Spleen (tissue), 7 donors: Measurements from ENCODE around the gene RMC1.

Source experiments
- CTCF ChIP-seq, 11 experiments: fragments of 200-600 bp in 7 of 11; fragments of 450-650 bp in 4 of 11; sonication (generic) in 4 of 11; IDR thresholded peaks in 8 of 11; conservative IDR thresholded peaks in 3 of 11; 1 replicate in 7 of 11; 2 replicates in 4 of 11; pipeline versions ENCODE4 v1.4.0 to v1.8.0; 2016 to 2021; ENCODE audit warnings: antibody characterized with exemption in 11 of 11, inconsistent platforms in 4 of 11, mild to moderate bottlenecking in 1 of 11
- POLR2A ChIP-seq, 3 donors: fragments of 450-650 bp; IDR thresholded peaks; one replicate each; pipeline ENCODE4 v1.5.1; 2017; ENCODE audit warnings: antibody characterized with exemption in 3 of 3, mild to moderate bottlenecking in 1 of 3
- POLR2AphosphoS5 ChIP-seq, 3 donors: sonication (generic); formaldehyde crosslinking; IDR thresholded peaks; one replicate each; pipeline ENCODE4 v1.5.1; 2017; ENCODE audit warnings: antibody characterized with exemption in 3 of 3
- donor health status: DM: no; HTN: no; CAD: no; lungs with moderate emphysema.
- donor health status: DM: no; HTN: no; CAD: no.
- donor health status: DM: no; HTN: no; CAD: no.

GRCh38 chr18:23493654-23494053 is 9.7 kb upstream of the RMC1 start:
- TF ChIP-seq POLR2AphosphoS5 (IDR thresholded peaks at IDR 0.05) (no peak), CTCF (IDR thresholded peaks at IDR 0.05 in 8 of 11, conservative IDR thresholded peaks at IDR 0.05 in 3 of 11) (no peak), POLR2A (IDR thresholded peaks at IDR 0.05) (no peak)
